ENCODE results near the gene MICU1. TPM values are rescaled to one million over a fixed set of nuclear protein-coding genes. Genes with fewer than 3 reads are reported as not detected.

The MICU1 gene
- total and polyA plus RNA-seq, 10 of the 15 experiments (the other 5 are each of a cell fraction or from before 2014, with no cell fraction given): 18.2 to 36.4 (median 22.2) TPM

DNA sequence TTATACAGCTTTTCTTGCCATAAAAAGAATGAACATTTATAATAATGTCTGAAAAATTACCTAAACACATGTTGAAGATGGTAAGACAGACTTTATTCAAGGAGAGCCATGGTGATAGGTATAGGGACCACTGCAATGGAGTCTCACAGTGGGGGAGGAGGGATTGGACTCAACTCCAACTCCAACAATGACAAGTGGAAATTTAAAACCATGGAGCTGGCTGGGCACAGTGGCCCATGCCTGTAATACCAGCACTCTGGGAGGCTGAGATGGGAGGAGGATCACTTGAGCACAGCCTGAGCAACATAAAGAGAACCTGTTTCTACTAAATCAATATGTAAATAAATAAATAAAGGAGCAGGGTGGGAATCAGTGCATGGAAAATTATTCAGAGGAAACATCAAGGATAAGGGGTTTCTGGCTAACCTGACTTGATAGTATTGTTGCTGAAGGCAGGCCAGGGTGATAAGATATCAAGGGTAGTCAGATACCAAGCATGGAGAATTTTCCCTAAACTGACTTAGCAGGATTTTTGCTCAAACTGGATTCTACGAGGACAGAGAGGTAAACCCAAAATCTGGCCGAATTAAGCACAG lies 19.5 kb upstream of the MICU1 start:
- ATAC-seq: no peak
- no peaks in the 10 kb centered on the region for H3K27me3 ChIP-seq (replicated peaks in 1 of 2; ENCODE audit: control insufficient read depth in 2 of 2, insufficient read depth in 2 of 2, low read length in 1 of 2)
- ChIA-PET POLR2A (no interaction called here), RAD21 (ENCODE audit: unreplicated experiment) (no interaction called here), CTCF (interaction anchor here (0.6 kb wide), 1 partner anchor 227 kb away, joined by 3 read pairs; no protein-coding TSS in a partner anchor), SMC1A (ENCODE audit: uncharacterized antibody, unreplicated experiment) (interaction anchor here (0.6 to 1.7 kb wide), 3 partner anchors 31 to 85 kb away, joined by 3 to 4 read pairs (median 3); no protein-coding TSS in a partner anchor)
- FAIRE-seq: no peak
- H3K27ac ChIP-seq (ENCODE audit: control insufficient read depth, insufficient read depth): no peak overlapping the region
- intact Hi-C loops (cut with micrococcal nuclease; ENCODE audit: unreplicated experiment) (no loop called here), in situ Hi-C loops (cut with MboI) (no loop called here)
- H4K20me1 ChIP-seq (ENCODE audit: control insufficient read depth, insufficient read depth): no peaks in the 10 kb centered on the region
- H3K4me1 ChIP-seq (ENCODE audit: control insufficient read depth, insufficient read depth, low read length): peaks cover 13% of the 10 kb centered on the region
- no peaks in the 10 kb centered on the region for H3K9me3 ChIP-seq (replicated peaks; ENCODE audit: control insufficient read depth, insufficient read depth, low read length)
- BruUV-seq (replicated peaks): no TSS peak
- H3K4me3 ChIP-seq: no peak overlapping the region
- H2AFZ ChIP-seq (ENCODE audit: control insufficient read depth, low read depth, low read length): no peak overlapping the region
- H3K9ac ChIP-seq (ENCODE audit: control insufficient read depth, insufficient read depth, low read length): no peak overlapping the region
- no peaks in the 10 kb centered on the region for H3K36me3 ChIP-seq (ENCODE audit: control insufficient read depth in 2 of 2, insufficient read depth in 2 of 2, low read length in 1 of 2)
- no peaks in the 10 kb centered on the region for H3K79me2 ChIP-seq (ENCODE audit: control insufficient read depth, insufficient read depth, low read length)
- DNase-seq (ENCODE audit: low read depth, low spot score): no peak
- 9% methylated on average over 2 of the region's 2 CpGs for WGBS (ENCODE audit: insufficient coverage, insufficient replicate concordance, low lambda C conversion rate, missing lambda C conversion rate)
- no peak overlapping the region for H3K4me2 ChIP-seq (ENCODE audit: control insufficient read depth, insufficient read depth)
- no peak for TF ChIP-seq TCF7 (IDR thresholded peaks at IDR 0.05; ENCODE audit: borderline replicate concordance)
- no peak for TF ChIP-seq NFYA (IDR thresholded peaks at IDR 0.05; ENCODE audit: borderline replicate concordance, low read depth, low read length)
- TF ChIP-seq NRF1 (conservative IDR thresholded peaks at IDR 0.05; ENCODE audit: low read depth, low read length): no peak
- TF ChIP-seq, protein P1, sequence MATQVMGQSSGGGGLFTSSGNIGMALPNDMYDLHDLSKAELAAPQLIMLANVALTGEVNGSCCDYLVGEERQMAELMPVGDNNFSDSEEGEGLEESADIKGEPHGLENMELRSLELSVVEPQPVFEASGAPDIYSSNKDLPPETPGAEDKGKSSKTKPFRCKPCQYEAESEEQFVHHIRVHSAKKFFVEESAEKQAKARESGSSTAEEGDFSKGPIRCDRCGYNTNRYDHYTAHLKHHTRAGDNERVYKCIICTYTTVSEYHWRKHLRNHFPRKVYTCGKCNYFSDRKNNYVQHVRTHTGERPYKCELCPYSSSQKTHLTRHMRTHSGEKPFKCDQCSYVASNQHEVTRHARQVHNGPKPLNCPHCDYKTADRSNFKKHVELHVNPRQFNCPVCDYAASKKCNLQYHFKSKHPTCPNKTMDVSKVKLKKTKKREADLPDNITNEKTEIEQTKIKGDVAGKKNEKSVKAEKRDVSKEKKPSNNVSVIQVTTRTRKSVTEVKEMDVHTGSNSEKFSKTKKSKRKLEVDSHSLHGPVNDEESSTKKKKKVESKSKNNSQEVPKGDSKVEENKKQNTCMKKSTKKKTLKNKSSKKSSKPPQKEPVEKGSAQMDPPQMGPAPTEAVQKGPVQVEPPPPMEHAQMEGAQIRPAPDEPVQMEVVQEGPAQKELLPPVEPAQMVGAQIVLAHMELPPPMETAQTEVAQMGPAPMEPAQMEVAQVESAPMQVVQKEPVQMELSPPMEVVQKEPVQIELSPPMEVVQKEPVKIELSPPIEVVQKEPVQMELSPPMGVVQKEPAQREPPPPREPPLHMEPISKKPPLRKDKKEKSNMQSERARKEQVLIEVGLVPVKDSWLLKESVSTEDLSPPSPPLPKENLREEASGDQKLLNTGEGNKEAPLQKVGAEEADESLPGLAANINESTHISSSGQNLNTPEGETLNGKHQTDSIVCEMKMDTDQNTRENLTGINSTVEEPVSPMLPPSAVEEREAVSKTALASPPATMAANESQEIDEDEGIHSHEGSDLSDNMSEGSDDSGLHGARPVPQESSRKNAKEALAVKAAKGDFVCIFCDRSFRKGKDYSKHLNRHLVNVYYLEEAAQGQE (IDR thresholded peaks at IDR 0.05; ENCODE audit: low read depth, low read length): no peak
- TF ChIP-seq SREBF1 (IDR thresholded peaks at IDR 0.05; ENCODE audit: low read length): no peak
- TF ChIP-seq ZBED1 (IDR thresholded peaks at IDR 0.05; ENCODE audit: borderline replicate concordance): no peak
- TF ChIP-seq, protein P2, sequence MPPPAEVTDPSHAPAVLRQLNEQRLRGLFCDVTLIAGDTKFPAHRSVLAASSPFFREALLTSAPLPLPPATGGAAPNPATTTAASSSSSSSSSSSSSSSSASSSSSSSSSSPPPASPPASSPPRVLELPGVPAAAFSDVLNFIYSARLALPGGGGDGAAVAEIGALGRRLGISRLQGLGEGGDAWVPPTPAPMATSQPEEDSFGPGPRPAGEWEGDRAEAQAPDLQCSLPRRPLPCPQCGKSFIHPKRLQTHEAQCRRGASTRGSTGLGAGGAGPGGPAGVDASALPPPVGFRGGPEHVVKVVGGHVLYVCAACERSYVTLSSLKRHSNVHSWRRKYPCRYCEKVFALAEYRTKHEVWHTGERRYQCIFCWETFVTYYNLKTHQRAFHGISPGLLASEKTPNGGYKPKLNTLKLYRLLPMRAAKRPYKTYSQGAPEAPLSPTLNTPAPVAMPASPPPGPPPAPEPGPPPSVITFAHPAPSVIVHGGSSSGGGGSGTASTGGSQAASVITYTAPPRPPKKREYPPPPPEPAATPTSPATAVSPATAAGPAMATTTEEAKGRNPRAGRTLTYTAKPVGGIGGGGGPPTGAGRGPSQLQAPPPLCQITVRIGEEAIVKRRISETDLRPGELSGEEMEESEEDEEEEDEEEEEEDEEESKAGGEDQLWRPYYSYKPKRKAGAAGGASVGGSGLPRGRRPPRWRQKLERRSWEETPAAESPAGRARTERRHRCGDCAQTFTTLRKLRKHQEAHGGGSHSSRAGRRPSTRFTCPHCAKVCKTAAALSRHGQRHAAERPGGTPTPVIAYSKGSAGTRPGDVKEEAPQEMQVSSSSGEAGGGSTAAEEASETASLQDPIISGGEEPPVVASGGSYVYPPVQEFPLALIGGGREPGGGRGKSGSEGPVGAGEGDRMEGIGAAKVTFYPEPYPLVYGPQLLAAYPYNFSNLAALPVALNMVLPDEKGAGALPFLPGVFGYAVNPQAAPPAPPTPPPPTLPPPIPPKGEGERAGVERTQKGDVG (CRISPR knock-in tag; IDR thresholded peaks at IDR 0.05): no peak
- TF ChIP-seq, protein P3, sequence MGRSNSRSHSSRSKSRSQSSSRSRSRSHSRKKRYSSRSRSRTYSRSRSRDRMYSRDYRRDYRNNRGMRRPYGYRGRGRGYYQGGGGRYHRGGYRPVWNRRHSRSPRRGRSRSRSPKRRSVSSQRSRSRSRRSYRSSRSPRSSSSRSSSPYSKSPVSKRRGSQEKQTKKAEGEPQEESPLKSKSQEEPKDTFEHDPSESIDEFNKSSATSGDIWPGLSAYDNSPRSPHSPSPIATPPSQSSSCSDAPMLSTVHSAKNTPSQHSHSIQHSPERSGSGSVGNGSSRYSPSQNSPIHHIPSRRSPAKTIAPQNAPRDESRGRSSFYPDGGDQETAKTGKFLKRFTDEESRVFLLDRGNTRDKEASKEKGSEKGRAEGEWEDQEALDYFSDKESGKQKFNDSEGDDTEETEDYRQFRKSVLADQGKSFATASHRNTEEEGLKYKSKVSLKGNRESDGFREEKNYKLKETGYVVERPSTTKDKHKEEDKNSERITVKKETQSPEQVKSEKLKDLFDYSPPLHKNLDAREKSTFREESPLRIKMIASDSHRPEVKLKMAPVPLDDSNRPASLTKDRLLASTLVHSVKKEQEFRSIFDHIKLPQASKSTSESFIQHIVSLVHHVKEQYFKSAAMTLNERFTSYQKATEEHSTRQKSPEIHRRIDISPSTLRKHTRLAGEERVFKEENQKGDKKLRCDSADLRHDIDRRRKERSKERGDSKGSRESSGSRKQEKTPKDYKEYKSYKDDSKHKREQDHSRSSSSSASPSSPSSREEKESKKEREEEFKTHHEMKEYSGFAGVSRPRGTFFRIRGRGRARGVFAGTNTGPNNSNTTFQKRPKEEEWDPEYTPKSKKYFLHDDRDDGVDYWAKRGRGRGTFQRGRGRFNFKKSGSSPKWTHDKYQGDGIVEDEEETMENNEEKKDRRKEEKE (IDR thresholded peaks at IDR 0.05): no peak
- TF ChIP-seq, protein P4, sequence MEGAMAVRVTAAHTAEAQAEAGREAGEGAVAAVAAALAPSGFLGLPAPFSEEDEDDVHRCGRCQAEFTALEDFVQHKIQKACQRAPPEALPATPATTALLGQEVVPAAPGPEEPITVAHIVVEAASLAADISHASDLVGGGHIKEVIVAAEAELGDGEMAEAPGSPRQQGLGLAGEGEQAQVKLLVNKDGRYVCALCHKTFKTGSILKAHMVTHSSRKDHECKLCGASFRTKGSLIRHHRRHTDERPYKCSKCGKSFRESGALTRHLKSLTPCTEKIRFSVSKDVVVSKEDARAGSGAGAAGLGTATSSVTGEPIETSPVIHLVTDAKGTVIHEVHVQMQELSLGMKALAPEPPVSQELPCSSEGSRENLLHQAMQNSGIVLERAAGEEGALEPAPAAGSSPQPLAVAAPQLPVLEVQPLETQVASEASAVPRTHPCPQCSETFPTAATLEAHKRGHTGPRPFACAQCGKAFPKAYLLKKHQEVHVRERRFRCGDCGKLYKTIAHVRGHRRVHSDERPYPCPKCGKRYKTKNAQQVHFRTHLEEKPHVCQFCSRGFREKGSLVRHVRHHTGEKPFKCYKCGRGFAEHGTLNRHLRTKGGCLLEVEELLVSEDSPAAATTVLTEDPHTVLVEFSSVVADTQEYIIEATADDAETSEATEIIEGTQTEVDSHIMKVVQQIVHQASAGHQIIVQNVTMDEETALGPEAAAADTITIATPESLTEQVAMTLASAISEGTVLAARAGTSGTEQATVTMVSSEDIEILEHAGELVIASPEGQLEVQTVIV (IDR thresholded peaks at IDR 0.05; ENCODE audit: borderline replicate concordance, partially characterized antibody): no peak
- TF ChIP-seq MEF2A (IDR thresholded peaks at IDR 0.05; ENCODE audit: insufficient read depth, low read depth, low read length): no peak
- TF ChIP-seq RCOR1 (conservative IDR thresholded peaks at IDR 0.05; ENCODE audit: low read depth, low read length): no peak

All from GM12878 (cell line).